Pancreas (tissue), 10 donors: ENCODE results near the gene THOC2. TPM values are rescaled to one million over a fixed set of nuclear protein-coding genes. Genes with fewer than 3 reads are reported as not detected.
"Not testable (repeated sequence)": the region's sequence is repeated elsewhere in the genome, so short reads cannot be mapped to it uniquely, and the experiment has no call there.

ENCODE experiments used
- ATAC-seq, 4 donors: fragments of 200-7000 bp; cut with Tn5 transposase; one replicate each; pipeline versions ENCODE4 v1.8.0 to v1.9.1; 2020; ENCODE audit warnings: mild to moderate bottlenecking in 4 of 4, moderate library complexity in 4 of 4
- DNase-seq, 6 donors: peaks; one replicate each; pipeline ENCODE4 v3.0.0-alpha.2; 2020
- FAIRE-seq: peaks from 2 replicates; lab custom pipeline; 2012; peaks lifted over from hg19 to GRCh38; lab: Jason Lieb, UNC
- H3K27ac ChIP-seq, 4 donors: fragments of 200-600 bp; sonication (generic); 1 replicate in 3 of 4; 2 replicates in 1 of 4; pipeline versions ENCODE4 v1.5.0 to v1.8.0; 2020
- H3K27me3 ChIP-seq, 4 donors: fragments of 200-600 bp; one replicate each; pipeline ENCODE4 v1.8.0; 2021
- H3K36me3 ChIP-seq, 3 donors: fragments of 200-600 bp; sonication (generic) in 1 of 3; one replicate each; pipeline versions ENCODE4 v1.5.0 to v1.8.0; 2020 to 2021
- H3K4me1 ChIP-seq, 3 donors: fragments of 200-600 bp; one replicate each; pipeline ENCODE4 v1.8.0; 2021
- H3K4me3 ChIP-seq, 4 donors: fragments of 200-600 bp; sonication (generic) in 2 of 4; one replicate each; pipeline versions ENCODE4 v1.5.0 to v1.8.0; 2020 to 2021
- H3K9me3 ChIP-seq, 4 donors: fragments of 200-600 bp; one replicate each; pipeline ENCODE4 v1.8.0; 2021
- WGBS, 2 donors: extraction: QIAGEN DNeasy Blood & Tissue Kit; methylation state at CpG; one replicate each; pipeline ENCODE4 v1.1.7; 2013; 5-methylcytosine and 5-hydroxymethylcytosine counted together
- intact Hi-C, 3 donors: fragments of 100-400 bp; cut with DNase I; formaldehyde crosslinking; loops; one replicate each; pipeline versions ENCODE4 v1.11.1 to v1.14.2; 2022
- polyA plus RNA-seq, 2 donors: library from polyadenylated mRNA; stranded (reverse); fragments of 200-250 nt; gene quantifications; one replicate each; pipeline ENCODE4 v1.2.3, GENCODE V29; 2013
- total RNA-seq, 6 donors: library from RNA; stranded (reverse); fragmentation: NEBNext Ultra II Directional in 4 of 6; extraction: Animal tissue kit (Norgen Biotek cat#: 25700) in 4 of 6; gene quantifications; one replicate each; pipeline versions ENCODE4 v1.2.1 to v1.2.4, GENCODE V29; 2021 to 2023
- TF ChIP-seq, protein P1 (sequence below), 4 donors: fragments of 200-600 bp; sonication (generic) in 3 of 4; IDR thresholded peaks; one replicate each; pipeline versions ENCODE4 v1.5.0 to v1.8.0; 2021; ENCODE audit warnings: antibody characterized with exemption in 4 of 4
- donor health status: healthy with polysubstance abuse.
- donor health status: DM: no; HTN: no; CAD: no; lungs with moderate emphysema.
- donor health status: DM: no; HTN: no; CAD: no.
- donor health status: control.
- donor health status: control.
- donor health status: Bipolar disorder and iron deficiency.
- donor health status: DM: yes; HTN: yes; CAD: no.
- donor health status: DM: no; HTN: no; CAD: no.
- donor health status: DM: no; HTN: no; CAD: no.
- donor health status: DM: yes; HTN: yes; CAD: no.

THOC2 gene
- total and polyA plus RNA-seq, 8 donors: 18.9 to 52.6 (median 25.3) TPM

DNA sequence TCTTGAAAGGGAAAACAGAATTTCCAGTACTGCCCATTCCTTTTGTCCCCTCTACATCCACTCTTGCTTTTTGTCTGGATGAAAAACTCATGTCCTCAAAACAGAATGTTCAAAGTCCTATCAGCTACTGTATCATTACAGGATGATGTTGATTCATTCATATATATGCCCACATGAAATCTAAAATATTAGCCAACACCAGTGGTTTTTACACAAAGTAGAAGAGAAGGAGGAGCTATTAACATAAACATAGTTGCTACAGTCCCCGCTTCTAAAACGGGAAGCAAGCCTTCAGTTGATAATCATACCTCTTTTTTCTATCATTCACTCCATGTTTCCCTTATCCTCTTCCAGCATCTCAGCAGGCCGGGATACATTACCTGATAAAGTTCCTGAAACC, 7.7 kb upstream of the THOC2 start:
- intact Hi-C loops: no loop called here
- H3K27ac ChIP-seq: no peak overlapping the region
- TF ChIP-seq, protein P1, sequence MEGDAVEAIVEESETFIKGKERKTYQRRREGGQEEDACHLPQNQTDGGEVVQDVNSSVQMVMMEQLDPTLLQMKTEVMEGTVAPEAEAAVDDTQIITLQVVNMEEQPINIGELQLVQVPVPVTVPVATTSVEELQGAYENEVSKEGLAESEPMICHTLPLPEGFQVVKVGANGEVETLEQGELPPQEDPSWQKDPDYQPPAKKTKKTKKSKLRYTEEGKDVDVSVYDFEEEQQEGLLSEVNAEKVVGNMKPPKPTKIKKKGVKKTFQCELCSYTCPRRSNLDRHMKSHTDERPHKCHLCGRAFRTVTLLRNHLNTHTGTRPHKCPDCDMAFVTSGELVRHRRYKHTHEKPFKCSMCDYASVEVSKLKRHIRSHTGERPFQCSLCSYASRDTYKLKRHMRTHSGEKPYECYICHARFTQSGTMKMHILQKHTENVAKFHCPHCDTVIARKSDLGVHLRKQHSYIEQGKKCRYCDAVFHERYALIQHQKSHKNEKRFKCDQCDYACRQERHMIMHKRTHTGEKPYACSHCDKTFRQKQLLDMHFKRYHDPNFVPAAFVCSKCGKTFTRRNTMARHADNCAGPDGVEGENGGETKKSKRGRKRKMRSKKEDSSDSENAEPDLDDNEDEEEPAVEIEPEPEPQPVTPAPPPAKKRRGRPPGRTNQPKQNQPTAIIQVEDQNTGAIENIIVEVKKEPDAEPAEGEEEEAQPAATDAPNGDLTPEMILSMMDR (IDR thresholded peaks at IDR 0.05): no peak
- no peak overlapping the region for H3K4me3 ChIP-seq
- H3K4me1 ChIP-seq: no peaks in the 10 kb centered on the region
- ATAC-seq: no peak
- WGBS, 2 donors: 73 to 75% methylated on average over 3 of the region's 3 CpGs
- H3K27me3 ChIP-seq: no peaks in the 10 kb centered on the region
- H3K36me3 ChIP-seq: no peaks in the 10 kb centered on the region
- no peaks in the 10 kb centered on the region for H3K9me3 ChIP-seq
- DNase-seq: no peak
- FAIRE-seq: no peak

DNA sequence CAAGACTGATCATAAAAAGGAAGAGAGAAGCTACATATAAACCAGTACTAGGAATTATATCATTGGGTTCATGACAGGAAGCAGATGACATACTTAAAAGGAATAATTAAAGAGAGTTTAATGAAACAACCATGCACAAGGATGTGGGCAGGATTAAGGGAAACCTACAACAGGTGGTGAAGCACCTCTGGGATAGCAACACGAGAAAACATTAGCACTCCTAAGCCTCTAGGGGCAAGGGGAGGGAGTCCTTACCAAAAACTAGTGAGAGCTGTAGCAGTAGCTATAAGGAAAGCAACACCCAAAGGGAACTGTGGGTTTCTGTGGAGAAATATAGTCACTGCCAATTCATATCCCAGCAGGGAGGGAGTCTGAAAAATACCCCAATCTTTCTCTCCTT, 7.2 kb upstream of the THOC2 start:
- intact Hi-C loops: no loop called here

DNA sequence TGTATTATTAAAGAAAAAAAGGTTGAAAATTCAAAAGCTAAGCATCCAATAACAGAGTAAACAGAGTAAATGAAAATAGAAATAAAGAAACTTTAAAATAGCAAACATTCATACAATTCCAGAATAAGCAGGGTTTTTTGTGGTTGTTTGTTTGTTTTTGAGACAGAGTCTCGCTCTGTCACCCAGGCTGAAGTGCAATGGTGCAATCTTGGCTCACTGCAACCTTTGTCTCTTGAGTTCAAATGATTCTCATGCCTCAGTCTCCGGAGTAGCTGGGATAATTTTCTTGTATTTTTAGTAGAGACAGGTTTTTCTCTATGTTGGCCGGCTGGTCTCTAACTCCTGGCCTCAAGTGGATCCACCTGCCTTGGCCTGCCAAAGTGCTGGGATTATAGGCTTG, 6.6 kb upstream of the THOC2 start:
- TF ChIP-seq, protein P1 (IDR thresholded peaks at IDR 0.05): no peak
- Histone ChIP-seq H3K27me3 (no peaks in the 10 kb centered on the region), H3K9me3 (no peaks in the 10 kb centered on the region), H3K4me1 (no peaks in the 10 kb centered on the region), H3K27ac (no peak overlapping the region), H3K36me3 (no peaks in the 10 kb centered on the region), H3K4me3 (no peak overlapping the region)
- intact Hi-C loops: no loop called here
- WGBS, 2 donors: 62 to 73% methylated on average over 3 of the region's 3 CpGs
- DNase-seq (no peak), FAIRE-seq (no peak), ATAC-seq (no peak)

More for the DNA sequence above, 7.2 kb upstream of the THOC2 start:
- Histone ChIP-seq H3K4me3 (no peak overlapping the region), H3K9me3 (no peaks in the 10 kb centered on the region), H3K36me3 (no peaks in the 10 kb centered on the region), H3K27me3 (no peaks in the 10 kb centered on the region), H3K4me1 (no peaks in the 10 kb centered on the region), H3K27ac (no peak overlapping the region)
- FAIRE-seq: no peak
- no peak for DNase-seq
- TF ChIP-seq, protein P1 (IDR thresholded peaks at IDR 0.05): no peak
- WGBS, 2 donors: 16 to 35% methylated on average over 1 of the region's 1 CpG
- ATAC-seq: no peak

DNA sequence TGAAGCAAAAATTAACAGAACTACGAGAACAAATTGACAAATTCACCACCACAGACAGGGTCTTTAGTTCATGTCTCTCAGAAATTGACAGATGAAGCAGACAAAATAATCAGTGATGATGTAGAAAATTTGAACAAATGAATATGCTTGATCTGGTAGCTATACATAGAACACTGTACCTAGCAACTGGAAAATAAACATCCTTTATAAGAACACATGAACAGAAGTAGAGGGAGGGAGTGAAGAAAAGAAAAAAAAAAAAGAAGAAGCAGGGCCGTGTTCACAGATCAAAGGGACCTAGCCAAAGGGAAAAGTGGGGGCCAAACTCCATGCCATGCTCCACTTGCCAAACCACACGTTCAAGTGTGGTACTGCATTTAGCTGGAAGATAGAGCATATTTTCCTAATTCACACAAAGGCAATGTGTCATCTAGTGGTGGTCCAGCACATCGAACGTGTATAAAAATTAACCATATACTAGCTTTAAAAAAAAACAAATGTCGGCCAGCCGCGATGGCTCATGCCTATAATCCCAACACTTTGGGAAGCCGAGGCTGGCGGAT, 5.6 kb upstream of the THOC2 start:
- Histone ChIP-seq H3K27me3 (no peaks in the 10 kb centered on the region), H3K4me1 (no peaks in the 10 kb centered on the region), H3K36me3 (no peaks in the 10 kb centered on the region), H3K9me3 (no peaks in the 10 kb centered on the region), H3K4me3 (no peak overlapping the region), H3K27ac (no peak overlapping the region)
- 66 to 73% methylated on average over 10 of the region's 10 CpGs for WGBS, 2 donors
- intact Hi-C loops: no loop called here
- ATAC-seq (no peak), FAIRE-seq (no peak), DNase-seq (no peak)
- TF ChIP-seq, protein P1 (IDR thresholded peaks at IDR 0.05): no peak

DNA sequence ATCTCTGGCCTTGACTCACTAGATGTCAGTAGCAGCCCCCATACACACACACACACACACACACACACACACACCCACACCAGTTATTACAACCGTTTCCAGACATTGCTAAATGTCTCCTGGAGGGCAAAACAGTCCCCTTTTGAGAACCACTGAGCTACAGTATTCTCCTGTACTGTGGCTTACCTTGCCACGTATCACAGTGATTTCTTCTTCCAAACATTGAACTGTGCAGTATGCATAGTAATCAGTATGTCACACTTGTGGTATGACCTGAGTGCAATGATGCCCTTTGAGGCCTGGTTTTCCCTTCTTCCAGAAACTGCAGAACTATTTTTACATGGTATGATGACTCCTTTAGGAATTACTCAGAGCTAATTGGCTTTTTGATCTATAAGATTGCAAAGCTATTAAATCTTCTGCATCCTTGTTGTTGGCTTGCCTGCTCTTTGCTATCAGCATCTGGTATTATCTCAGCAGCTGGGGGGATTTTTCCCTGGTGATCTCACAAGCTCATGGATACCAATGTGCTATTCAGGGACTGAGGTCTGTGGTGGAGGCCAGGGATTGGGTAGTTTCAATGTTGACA, 3.6 kb upstream of the THOC2 start:
- no peaks in the 10 kb centered on the region for H3K36me3 ChIP-seq
- H3K27me3 ChIP-seq: no peaks in the 10 kb centered on the region
- TF ChIP-seq, protein P1 (IDR thresholded peaks at IDR 0.05): no peak
- 16 to 21% methylated on average over 2 of the region's 2 CpGs for WGBS, 2 donors
- DNase-seq: no peak
- H3K27ac ChIP-seq: no peak overlapping the region
- intact Hi-C loops: no loop called here
- no peaks in the 10 kb centered on the region for H3K4me1 ChIP-seq
- no peak for FAIRE-seq
- no peaks in the 10 kb centered on the region for H3K9me3 ChIP-seq
- ATAC-seq: no peak
- H3K4me3 ChIP-seq: no peak overlapping the region

DNA sequence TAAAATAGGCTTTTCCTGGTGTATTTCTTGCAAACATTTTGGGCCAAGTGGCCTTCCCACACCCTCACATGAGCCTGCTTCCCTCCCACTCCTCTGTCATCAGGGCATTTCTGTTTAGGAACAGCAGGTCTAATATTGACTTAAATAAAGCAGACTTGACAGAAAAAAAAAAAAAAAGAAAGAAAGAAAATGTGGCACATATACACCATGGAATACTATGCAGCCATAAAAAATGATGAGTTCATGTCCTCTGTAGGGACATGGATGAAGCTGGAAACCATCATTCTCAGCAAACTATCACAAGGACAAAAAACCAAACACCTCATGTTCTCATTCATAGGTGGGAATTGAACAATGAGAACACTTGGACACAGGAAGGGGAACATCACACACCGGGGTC, 2.3 kb upstream of the THOC2 start:
- not testable (repeated sequence) for DNase-seq, FAIRE-seq
- WGBS, 2 donors: no CpG with 5 or more reads among the region's 1 CpG

DNA sequence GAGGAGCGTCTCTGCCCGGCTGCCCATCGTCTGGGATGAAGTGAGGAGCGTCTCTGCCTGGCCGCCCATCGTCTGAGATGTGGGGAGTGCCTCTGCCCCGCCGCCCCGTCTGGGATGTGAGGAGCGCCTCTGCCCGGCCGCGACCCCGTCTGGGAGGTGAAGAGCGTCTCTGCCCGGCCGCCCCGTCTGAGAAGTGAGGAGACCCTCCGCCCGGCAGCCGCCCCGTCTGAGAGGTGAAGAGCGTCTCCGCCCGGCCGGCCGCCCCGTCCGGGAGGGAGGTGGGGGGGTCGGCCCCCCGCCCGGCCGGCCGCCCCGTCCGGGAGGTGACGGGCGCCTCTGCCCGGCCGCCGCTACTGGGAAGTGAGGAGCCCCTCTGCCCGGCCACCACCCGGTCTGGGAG, 1.2 kb upstream of the THOC2 start:
- H3K36me3 ChIP-seq, FAIRE-seq, H3K4me3 ChIP-seq, intact Hi-C loops, DNase-seq, H3K27me3 ChIP-seq, H3K27ac ChIP-seq, ATAC-seq, H3K4me1 ChIP-seq, H3K9me3 ChIP-seq: not testable (repeated sequence)
- 81 to 95% methylated on average over 29 to 43 of the region's 43 CpGs for WGBS, 2 donors

More for the DNA sequence above, 2.3 kb upstream of the THOC2 start:
- H3K27ac ChIP-seq, intact Hi-C loops, ATAC-seq, H3K27me3 ChIP-seq, H3K4me1 ChIP-seq, H3K36me3 ChIP-seq, H3K4me3 ChIP-seq, H3K9me3 ChIP-seq: not testable (repeated sequence)
